Suppressor macrophage treated with lipopolysaccharide for 4 hours (primary cell): Measurements from ENCODE around the gene DNAH8.

Source experiments
- DNase-seq: peaks from one replicate; pipeline ENCODE4 v3.0.0-alpha.2; 2020

Gene DNAH8

DNA sequence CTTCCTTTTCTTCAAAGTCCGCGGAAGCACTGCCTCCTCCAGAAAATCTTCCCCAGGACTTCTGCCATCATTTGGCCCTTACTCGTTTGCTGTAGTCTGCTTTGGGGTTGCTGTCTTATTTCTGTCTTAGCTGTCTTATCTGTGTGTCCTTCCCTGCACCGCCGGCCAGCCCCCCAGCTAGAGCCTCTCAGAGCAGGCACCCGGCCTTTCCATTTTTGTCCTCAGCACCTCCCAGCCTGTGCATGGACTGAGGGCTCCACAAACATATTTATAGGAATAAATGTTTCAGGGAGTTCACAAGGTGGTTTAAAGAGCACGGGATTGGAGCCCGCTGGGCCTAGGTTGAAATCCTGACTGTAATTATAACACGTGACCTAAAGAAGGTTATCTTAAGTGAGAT, 341.6 kb downstream of the DNAH8 start:
- DNase-seq = no peak

DNA sequence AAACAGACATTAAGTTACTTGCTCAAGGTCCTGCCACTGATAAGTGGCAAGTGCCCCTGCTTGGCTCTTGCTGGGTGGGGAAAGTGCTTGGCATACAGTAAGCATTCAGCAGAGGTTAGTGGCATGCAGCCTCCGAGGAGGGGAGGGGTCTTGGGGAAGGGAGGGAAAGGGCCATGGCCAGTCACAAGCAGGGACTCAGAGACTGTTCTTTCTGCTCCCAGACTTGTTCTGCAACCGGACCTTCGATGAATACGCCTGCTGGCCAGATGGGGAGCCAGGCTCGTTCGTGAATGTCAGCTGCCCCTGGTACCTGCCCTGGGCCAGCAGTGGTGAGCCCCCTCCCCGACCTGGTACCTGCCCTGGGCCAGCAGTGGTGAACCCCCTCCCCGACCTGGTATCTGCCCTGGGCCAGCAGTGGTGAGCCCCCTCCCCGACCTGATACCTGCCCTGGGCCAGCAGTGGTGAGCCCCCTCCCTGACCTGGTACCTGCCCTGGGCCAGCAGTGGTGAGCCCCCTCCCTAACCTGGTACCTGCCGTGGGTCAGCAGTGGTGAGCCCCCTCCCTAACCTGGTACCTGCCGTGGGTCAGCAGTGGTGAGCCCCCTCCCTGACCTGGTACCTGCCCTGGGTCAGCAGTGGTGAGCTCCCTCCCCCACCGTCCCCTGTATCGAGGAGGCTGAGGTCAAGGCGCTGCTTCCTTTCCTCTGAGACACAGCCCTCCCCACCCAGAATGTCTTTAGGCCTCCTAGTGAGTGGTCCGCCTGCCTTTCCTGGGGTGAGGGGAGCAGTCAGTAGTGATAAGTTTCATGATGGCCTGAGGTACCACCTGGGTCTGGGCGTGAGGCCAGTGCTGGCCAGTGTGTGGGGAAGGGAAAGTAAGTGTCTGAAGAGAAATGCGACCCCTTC, 342.4 kb downstream of the DNAH8 start:
- no peak for DNase-seq

DNA sequence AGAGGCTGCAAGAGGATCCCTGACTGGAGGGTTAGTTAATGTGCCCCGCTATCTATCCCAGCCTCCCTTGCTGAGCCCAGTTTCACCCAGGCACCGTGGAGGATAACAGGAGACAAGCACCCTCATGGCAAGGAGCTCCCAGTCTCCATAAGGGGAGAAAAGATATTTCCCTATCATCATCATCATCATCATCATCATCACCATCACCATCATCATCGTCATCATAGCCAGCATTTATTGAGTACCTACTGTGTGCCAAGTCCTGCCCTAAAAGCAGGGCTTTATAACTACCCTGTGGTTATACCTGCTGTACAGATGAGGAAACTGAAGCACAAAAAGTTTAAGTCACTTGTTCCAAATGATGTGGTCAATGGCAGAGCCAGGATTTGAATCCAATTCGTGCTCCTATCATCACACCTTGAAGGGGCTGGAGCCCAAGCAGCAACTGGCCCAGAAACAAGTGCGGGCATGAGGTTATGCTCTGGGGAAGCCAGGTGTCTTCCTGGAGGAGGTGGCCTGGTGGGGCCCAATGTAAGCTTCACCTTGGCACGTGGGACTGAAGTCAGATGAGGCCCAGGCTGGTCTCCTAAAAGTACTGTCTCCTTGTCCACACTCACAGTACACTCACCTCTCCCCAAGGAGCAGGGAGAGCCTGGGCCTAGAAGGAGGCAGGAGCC, 343.5 kb downstream of the DNAH8 start:
- DNase-seq = no peak

DNA sequence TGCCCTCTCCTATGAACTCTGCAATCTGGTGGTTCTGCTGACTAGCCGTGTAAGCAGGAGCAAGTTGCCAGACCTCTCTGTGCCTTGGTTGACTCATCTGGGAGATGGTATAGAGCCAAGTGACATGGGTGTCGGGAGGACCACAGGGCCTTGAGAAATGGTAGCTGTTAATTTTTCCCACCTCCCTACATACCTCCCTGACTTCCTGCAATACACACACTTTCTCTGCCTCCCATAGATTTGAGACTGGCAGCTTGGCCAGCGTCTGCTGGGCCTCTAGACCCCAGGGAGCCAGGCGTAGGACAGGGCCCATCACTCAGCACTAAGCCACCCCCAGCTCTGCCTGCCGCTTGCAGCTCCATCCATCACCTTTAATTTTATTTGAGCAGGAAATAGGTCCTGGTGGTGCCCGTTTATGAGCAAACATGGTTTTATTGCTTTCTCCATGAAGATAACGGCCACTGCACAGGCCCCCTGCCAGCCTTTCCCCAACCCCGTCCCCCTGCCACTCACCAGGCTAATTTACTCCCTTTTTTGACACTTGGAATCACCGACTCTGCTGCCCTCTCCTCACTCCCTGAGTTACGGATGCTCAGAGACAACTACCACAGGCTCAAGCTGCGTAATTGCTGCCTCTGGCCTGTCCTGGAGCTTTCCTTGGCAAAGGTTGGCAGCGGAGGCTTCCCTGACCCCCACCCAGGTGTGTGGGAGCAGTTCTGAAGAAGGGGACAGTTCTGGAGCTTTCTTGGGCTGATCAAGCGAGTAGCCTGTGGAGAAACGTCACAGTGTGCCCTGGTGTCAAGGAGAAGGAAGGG, 344.6 kb downstream of the DNAH8 start:
- no peak for DNase-seq

DNA sequence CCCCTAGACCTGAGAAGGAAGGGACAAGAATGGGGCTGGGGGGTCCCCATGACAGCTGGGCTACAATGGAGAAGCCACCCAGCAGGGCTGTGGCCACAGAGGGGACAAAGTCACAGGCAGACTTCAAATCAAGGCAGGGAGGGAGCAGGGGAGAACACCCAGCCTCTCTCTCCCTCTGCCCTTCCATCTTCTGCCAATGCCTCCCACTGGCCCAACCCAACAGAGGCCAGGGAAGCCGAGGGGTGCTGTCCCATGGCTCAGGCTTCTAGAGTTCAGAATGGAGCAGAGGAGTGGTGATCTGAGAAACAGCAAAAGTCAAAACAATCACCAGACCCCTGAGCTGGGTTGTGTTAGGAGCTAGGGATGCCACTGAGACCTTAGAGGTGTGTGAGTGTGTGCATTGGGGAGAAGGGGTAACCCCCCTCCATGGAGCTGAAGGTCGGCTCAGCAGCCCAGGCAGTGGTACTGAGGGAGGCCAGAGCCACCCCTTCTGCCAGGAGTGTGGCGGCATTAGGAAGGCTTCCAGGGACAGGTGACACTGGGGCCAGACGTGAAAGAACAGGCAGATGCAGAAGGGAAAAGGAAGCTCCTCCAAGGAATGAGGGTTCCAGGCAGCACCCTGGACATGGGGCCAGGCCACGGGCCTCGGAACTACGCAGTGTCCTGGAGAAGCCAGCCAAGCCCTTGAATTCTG, 345.5 kb downstream of the DNAH8 start:
- DNase-seq = no peak

DNA sequence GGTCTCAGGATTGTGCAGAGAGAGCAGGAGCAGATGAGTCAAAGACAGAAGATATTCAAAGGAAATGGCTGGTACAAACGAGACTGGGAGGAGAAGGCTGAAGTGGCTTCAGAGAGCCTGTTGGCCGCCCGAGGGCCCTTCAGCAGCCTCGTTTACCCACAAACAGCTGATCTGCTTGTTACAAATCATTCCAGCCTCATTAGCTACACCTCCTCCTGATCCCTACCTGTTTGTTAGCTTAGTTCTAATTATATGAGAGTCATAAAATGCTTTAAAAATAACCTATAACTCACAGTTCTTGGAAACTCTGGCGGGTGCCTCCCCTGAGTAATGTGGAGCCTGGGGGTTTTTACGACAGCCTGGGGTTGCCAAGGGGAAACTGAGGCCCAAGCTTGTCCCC, 346.1 kb downstream of the DNAH8 start:
- no peak for DNase-seq

DNA sequence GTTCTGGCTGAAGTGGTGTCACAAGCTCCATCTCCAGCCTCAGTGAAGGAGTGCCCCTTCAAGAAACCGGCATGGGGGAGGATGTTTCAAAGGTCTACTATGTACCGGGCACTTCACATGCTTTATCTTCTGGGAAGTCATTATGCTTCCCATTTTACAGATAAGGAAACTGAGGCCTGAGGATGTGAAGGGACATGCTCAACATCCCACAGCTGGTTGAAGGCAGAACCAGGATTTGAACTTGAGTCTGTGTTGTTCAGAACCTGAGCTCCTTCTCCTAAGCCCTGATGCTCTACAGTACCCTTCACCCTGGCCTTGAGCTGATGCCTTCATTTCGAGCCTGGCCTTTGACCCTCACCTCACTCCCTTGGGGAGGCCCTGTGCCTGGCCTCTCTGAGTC, 346.5 kb downstream of the DNAH8 start:
- no peak for DNase-seq

DNA sequence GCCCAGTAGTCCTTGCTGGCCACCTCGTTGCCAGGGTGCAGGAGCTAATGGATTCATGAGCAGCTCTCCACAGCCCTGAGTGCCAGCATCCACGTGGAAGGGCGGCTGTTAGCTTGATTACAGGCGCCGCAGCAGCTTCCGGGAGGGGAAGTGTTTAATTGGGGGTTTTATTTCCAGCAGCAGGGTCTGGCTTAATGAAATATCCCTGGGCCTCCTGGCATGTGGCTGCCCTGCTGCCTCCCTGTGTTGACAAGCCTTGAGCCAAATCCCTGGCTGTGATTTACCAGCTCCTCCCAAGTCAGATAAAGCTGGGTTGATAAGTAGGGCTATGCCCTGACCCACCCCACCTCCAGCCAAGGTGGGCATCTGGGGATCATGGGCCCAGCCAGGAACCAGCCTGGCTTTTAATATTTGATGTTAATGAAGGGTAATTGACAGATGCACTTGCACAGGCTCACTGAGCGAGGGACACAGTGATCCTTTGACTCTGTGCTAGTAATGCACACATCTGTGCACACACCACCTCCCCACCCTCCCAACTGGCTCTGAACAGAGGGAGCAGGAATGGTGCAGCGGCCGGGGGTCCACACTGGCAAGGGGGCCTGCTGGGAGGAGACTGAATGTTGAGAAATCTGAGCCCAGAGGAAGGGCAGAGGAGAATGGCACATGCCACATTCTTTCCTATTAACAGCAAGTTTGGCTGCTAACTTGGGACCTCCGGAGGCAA, 347.1 kb downstream of the DNAH8 start:
- DNase-seq = no peak

DNA sequence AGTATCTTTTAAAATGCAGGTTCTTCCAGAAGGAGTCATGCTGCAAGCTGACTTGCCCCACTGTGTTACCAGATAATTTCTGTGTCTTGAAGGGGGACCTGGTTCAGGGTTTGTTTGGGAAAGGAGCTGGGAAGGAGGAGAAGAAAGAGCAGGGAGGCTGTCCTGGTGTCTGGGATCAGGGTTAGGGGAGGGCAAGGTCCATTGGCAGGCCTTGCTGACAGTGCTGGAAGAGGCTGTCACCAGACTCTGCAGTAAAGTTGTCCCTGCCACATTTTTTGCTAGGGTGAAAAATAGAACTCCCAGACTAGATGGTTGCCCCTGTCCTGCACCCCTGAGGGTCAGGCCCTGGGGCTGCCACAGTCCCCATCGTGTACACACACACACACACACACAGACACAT, 348.4 kb downstream of the DNAH8 start:
- DNase-seq = no peak

DNA sequence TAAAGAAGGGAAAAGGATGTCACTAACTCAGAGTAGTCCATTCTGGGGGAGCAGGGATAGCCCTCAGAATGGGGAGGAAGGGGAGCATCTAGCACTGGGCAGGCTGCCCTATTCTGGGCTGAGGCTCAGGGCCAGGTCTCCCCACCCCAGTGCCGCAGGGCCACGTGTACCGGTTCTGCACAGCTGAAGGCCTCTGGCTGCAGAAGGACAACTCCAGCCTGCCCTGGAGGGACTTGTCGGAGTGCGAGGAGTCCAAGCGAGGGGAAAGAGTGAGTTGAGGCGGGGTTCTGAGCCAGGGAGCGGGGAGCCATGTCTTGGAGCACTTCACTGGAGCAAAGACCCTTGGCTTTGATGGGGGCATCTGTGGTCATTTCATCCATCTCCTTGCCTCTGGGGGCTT, 350.4 kb downstream of the DNAH8 start:
- DNase-seq = no peak

DNA sequence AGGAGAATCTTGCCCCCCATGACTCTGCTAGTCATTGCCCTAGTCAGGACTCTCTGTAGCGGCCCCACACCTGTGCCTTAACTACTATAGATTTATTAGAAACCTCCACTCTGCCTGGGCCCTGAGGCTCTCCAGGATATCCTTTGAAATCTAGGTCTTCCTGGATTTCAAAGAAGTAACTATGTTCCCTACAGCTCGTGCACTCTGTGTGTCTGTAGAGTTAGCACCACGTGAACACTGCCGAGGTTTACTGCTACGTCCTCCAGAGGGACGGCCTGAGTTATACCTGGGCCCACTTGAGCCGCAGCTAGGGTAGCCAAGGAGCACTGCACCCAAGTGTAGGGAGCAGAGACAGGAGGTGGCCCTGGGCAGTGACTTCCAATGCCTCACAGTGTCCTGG, 353.3 kb downstream of the DNAH8 start:
- no peak for DNase-seq

DNA sequence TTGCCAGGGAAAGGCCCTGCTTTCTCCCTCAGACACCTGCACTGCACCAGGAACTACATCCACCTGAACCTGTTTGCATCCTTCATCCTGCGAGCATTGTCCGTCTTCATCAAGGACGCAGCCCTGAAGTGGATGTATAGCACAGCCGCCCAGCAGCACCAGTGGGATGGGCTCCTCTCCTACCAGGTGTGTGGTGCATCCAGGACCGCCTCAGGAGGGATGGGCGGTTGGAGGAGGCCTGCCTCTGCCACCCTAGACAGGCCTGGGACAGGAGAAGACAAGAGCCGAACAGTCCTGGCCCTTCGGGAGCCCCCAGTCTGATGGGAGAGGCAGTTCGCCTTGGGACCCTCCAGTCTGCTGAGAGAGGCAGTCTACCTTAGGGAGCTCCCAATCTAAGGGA, 357.7 kb downstream of the DNAH8 start:
- DNase-seq = no peak

DNA sequence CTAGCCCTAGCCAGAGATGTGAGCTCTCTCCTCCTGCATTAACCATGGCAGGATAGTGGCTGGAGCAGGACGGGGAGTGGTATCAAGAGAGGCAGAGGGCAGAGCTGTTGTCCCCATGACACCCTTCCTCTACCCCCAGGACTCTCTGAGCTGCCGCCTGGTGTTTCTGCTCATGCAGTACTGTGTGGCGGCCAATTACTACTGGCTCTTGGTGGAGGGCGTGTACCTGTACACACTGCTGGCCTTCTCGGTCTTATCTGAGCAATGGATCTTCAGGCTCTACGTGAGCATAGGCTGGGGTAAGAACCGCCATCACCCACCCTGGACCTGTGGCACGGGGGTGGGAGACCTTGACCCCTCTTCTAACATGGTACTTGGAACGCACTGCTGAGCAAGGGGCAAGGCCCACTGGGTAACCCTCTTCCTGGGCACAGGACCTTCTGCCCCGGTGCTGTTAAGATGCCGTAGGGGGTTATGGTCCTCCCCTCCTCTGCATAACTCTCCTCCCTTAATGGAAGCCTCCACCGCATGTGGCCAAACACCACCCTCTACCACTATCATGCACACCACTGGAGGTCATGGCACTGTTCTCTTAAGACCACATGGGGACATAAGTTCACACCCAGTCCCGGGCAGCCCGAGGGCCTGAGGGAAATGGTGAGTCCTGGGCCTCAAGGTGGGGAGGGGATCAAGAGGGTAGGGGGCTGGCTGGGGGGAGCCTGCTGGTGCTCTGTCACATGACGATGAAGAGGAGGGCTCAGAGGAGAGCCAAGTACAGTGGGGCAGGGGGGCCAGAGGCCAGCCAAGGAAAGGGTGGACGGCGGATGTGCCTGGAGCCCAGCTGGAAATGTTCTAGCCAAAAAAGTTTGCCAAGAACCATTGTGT, 358.6 kb downstream of the DNAH8 start:
- no peak for DNase-seq

DNA sequence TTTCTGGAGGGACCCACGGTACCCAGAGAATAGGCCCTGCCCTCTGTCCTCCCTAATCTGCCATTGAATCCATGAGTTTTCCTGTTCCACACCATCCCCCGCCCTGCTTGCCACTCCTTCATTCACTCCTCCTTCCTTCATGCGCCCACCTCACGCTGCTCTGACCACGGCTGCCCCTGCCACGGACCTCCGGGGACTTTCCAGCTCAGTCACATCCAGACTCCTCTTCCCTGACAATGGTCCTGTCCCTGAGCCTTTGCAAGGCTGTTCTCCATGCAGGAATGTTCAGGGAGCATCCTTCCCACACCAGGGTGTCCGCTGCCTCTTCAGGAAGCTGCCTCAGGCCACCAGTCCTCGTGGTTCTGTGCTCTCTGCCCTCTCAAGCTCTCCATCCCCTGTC, 359.4 kb downstream of the DNAH8 start:
- no peak for DNase-seq

DNA sequence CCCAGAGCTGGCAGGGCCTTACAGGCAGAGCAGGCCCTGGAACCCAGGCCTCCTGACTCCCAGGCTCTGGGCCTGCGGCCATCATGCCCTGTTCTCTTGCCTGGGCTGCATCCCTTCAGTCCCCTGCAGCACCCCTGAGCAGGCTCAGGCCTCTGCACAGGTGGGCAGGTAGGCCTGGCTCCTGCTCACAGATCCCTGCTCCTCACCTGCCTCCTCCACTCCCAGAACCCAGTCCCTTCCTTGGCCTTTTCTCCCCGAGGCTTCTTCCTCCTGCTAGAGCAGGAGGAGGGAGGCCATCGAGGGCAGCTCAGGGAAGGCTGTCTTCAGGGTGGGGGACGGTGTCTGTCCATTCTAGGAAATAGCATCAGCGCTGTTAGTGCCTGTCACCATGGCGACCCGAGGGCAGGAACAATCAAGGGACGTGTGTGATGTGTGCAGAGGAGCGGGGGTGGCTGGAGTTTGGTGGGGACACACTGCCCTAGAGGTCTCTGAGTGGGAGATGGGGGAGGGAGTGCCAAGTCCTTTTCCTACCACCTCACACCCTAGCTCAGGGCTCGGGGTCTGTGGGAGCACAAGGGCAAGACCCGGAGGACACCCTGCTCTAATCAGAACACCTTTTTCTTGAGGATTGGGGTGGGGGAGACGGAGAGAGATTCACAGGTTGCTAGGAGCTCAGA, 360.0 kb downstream of the DNAH8 start:
- DNase-seq = no peak

DNA sequence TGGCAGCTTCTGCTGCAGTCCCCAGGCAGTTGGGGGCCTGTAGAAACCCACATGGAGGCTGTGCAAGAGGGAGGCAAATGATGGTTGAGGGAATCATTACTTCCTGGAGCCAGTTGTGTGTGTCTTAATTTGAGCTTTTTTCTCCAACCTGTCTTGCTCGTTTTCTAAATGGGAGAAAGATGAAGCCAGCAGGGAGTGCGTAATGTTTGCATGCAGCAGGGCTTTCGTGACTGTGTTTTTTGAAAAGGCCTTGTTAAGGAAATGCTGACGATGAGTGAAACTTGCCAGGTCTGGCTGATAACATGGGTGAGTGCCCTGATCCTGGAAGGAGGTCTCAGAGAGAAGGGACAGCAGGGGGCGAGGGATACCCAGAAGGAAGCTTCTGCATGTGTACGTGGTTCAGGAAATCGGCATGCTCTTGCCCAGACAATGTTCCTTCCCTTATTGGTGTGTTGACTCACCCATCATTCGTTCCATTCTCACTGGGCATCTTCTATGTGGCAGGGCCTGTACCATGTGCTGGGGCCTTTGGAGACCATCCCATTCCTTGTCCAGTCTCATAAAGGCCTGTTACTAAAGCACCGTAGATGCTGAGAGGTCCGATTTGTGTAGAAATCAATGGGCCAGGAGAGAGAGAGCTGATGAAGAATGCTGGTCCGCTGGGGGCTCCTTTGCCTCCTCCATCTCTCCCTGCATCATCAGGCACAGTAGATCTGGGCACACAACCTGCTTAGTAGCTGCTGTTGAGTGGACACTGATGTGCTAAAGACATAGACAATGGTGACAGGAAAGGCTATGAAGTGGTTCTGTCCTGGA, 360.9 kb downstream of the DNAH8 start:
- no peak for DNase-seq

DNA sequence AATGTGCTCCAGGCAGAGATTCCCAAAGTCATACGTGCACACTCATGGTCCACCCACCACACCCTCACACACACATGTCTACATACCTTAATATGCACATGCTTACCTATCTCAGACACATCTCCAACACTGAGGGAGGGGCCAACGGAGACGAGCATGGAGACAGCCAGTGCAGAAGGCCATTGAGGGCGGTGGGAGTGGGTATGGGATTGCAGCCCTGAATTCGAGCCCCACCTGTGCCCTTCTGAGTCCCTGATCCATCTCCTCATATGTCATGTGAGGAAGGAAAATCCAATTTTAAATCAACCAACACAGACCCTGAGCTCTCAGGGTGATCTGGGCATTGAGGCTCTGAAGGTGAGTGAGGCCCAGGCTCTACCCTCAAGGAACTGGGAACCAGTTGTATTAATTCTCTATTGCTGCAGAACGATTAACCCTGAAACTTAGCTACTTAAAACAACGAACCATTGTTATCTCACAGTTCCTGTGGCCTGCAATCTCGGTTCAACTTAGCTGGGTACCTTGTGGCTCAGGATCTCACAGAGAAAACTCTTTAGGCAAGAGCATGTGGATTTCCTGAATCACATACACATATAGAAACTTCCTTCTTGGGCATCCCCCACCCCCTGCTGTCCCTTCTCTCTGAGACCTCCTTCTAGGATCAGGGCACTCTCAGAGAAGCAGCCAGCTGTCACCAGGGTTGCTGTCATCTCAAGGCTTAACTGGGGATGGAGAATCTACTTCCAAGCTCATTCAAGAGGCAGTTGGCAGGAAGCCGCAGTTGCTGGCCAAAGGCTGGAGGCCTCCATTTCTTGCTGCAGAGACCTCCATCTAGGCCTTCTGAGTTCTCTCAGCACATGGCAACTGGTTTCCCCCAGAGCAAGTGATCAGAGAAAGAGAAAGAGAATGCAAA, 361.8 kb downstream of the DNAH8 start:
- DNase-seq = no peak

DNA sequence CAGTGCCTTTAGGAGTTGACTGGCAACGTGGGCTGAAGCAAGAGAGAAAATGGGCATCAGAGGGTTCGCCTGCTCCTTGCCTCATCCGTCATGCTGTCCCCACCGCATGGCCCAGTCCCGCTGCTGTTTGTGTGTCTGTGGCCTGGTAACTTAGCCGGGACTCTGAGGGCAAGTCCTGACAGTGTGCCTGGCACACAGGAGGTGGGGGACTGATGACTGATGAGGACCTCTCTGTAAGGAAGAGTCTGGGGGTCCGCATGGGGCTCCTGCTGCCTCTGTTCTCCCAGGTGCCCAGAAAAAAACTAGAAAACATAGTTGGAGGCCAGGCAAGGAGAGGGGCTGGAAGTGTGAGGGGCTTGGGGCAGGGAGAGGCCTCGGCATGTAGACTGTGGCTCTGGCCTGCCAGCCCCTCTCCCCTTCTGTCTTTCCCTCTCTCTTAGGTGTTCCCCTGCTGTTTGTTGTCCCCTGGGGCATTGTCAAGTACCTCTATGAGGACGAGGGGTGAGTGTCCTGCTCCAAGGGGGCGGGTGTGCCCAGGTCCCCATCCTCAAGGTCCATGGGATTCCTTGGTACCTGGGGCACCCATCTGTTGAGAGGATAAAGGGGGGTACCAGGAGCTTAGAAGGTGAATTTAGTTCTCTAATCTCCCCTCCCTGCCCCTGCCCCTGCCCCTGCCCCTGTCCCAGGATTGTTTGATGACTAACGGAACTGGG, 362.9 kb downstream of the DNAH8 start:
- DNase-seq = no peak
